Measurements from ENCODE around the gene WNT2. TPM values are rescaled to one million over a fixed set of nuclear protein-coding genes. Genes with fewer than 3 reads are reported as not detected.

The WNT2 gene
- total RNA-seq, 1 donor from 2014 or later: 0.29 TPM

- TF ChIP-seq, protein P1, sequence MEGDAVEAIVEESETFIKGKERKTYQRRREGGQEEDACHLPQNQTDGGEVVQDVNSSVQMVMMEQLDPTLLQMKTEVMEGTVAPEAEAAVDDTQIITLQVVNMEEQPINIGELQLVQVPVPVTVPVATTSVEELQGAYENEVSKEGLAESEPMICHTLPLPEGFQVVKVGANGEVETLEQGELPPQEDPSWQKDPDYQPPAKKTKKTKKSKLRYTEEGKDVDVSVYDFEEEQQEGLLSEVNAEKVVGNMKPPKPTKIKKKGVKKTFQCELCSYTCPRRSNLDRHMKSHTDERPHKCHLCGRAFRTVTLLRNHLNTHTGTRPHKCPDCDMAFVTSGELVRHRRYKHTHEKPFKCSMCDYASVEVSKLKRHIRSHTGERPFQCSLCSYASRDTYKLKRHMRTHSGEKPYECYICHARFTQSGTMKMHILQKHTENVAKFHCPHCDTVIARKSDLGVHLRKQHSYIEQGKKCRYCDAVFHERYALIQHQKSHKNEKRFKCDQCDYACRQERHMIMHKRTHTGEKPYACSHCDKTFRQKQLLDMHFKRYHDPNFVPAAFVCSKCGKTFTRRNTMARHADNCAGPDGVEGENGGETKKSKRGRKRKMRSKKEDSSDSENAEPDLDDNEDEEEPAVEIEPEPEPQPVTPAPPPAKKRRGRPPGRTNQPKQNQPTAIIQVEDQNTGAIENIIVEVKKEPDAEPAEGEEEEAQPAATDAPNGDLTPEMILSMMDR (IDR thresholded peaks at IDR 0.05; ENCODE audit: insufficient read depth, low read length, poor library complexity, severe bottlenecking): no peak
- peaks cover 31% of the 10 kb centered on the region for H3K27me3 ChIP-seq (ENCODE audit: control insufficient read depth, insufficient read depth, low read length)
These were observed 2.3 kb downstream of the WNT2 start for GRCh38 chr7:117320523-117320922.

GRCh38 chr7:117319181-117319580 lies 3.7 kb downstream of the WNT2 start:
- TF ChIP-seq, protein P1 (IDR thresholded peaks at IDR 0.05; ENCODE audit: insufficient read depth, low read length, poor library complexity, severe bottlenecking): no peak
- H3K36me3 ChIP-seq (ENCODE audit: control insufficient read depth, insufficient read depth, low read length): no peaks in the 10 kb centered on the region
- no peak for DNase-seq (ENCODE audit: low read depth)
- H3K27me3 ChIP-seq (ENCODE audit: control insufficient read depth, insufficient read depth, low read length): peaks cover 29% of the 10 kb centered on the region
- H3K4me3 ChIP-seq (ENCODE audit: low read depth, low read length): no peak overlapping the region

More at GRCh38 chr7:117320523-117320922, 2.3 kb downstream of the WNT2 start:
- DNase-seq (ENCODE audit: low read depth): no peak
- Histone ChIP-seq H3K36me3 (ENCODE audit: control insufficient read depth, insufficient read depth, low read length) (no peaks in the 10 kb centered on the region), H3K4me3 (ENCODE audit: low read depth, low read length) (no peak overlapping the region)

- Histone ChIP-seq H3K4me3 (ENCODE audit: low read depth, low read length) (no peak overlapping the region), H3K27me3 (ENCODE audit: control insufficient read depth, insufficient read depth, low read length) (no peaks in the 10 kb centered on the region), H3K36me3 (ENCODE audit: control insufficient read depth, insufficient read depth, low read length) (no peaks in the 10 kb centered on the region)
- TF ChIP-seq, protein P1 (IDR thresholded peaks at IDR 0.05; ENCODE audit: insufficient read depth, low read length, poor library complexity, severe bottlenecking): no peak
- DNase-seq (ENCODE audit: low read depth): no peak
These were observed 9.3 kb downstream of the WNT2 start for GRCh38 chr7:117313582-117313981.

- Histone ChIP-seq H3K4me3 (ENCODE audit: low read depth, low read length) (no peak overlapping the region), H3K36me3 (ENCODE audit: control insufficient read depth, insufficient read depth, low read length) (no peaks in the 10 kb centered on the region), H3K27me3 (ENCODE audit: control insufficient read depth, insufficient read depth, low read length) (no peaks in the 10 kb centered on the region)
- TF ChIP-seq, protein P1 (IDR thresholded peaks at IDR 0.05; ENCODE audit: insufficient read depth, low read length, poor library complexity, severe bottlenecking): peak; percentile 24
- DNase-seq (ENCODE audit: low read depth): no peak
These were observed 10.0 kb downstream of the WNT2 start for GRCh38 chr7:117312593-117313580.

DNA sequence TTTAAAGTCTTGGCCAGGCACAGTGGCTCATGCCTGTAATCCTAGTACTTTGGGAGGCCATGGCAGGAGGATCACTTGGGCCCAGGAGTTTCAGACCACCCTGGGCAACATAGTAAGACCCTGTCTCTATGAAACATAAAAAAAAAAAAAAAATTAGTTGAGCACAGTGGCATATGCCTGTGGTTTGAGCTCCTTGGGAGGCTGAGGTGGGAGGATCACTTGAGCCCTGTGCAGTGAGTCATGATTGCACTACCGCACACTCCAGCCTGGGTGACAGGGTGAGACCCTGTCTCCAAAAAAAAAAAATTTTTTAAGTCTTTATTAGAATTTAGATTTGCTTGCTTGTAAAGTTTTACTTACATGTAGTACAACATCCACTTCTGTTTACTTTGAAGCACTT lies 14.0 kb downstream of the WNT2 start:
- TF ChIP-seq, protein P1 (IDR thresholded peaks at IDR 0.05; ENCODE audit: insufficient read depth, low read length, poor library complexity, severe bottlenecking): no peak
- Histone ChIP-seq H3K36me3 (ENCODE audit: control insufficient read depth, insufficient read depth, low read length) (no peaks in the 10 kb centered on the region), H3K27me3 (ENCODE audit: control insufficient read depth, insufficient read depth, low read length) (no peaks in the 10 kb centered on the region), H3K4me3 (ENCODE audit: low read depth, low read length) (no peak overlapping the region)
- DNase-seq (ENCODE audit: low read depth): no peak
